HEK293 (cell line): ENCODE results near the gene EVC2.
A peak's percentile ranks its signal among the peaks of the same experiment; 100 is the strongest.

Source experiments
- CTCF ChIA-PET: fragments of 350-600 bp; formaldehyde crosslinking; extraction: SDS; loops from one replicate; lab custom pipeline; 2021; ENCODE audit warnings: antibody characterized with exemption; lab: Yijun Ruan, JAX
- POLR2A ChIA-PET: fragments of 300-600 bp; formaldehyde crosslinking; extraction: SDS; loops from one replicate; lab custom pipeline; 2020; ENCODE audit warnings: antibody characterized with exemption, inconsistent platforms; lab: Yijun Ruan, JAX
- H3K27ac ChIP-seq: fragments of 200-500 bp; sonication (Bioruptor generic); 2 replicates; pipeline ENCODE4 v1.5.1; 2014; ENCODE audit warnings: low read depth, low read length, control low read depth, inconsistent platforms; ENCODE audit errors: extremely low read depth
- H3K36me3 ChIP-seq, 2 experiments: fragments of 200-500 bp in 1 of 2; sonication (Bioruptor generic) in 1 of 2; 1 replicate in 1 of 2; 2 replicates in 1 of 2; pipeline ENCODE4 v1.5.1; 2014 to 2017; ENCODE audit warnings: inconsistent platforms in 2 of 2, low read length in 2 of 2; ENCODE audit not compliant: control insufficient read depth in 2 of 2, insufficient read depth in 1 of 2
- H3K4me1 ChIP-seq: fragments of 200-500 bp; sonication (Bioruptor generic); 2 replicates; pipeline ENCODE4 v1.5.1; 2014; ENCODE audit warnings: mild to moderate bottlenecking, low read length, inconsistent platforms; ENCODE audit not compliant: control insufficient read depth, insufficient read depth
- H3K4me3 ChIP-seq: 2 replicates; pipeline ENCODE4 v1.5.1; 2011; ENCODE audit warnings: low read depth, mild to moderate bottlenecking, control low read depth, low read length, moderate library complexity
- H3K9me3 ChIP-seq: fragments of 200-500 bp; sonication (Bioruptor generic); 2 replicates; pipeline ENCODE4 v1.5.1; 2014; ENCODE audit warnings: low read depth, low read length, inconsistent platforms; ENCODE audit not compliant: control insufficient read depth, insufficient read depth
- IKZF3 ChIP-seq: fragments of 450-650 bp; IDR thresholded peaks from 2 replicates; pipeline ENCODE4 v1.5.0; 2018; ENCODE audit warnings: missing biosample characterization, mild to moderate bottlenecking, missing genetic modification characterization, moderate library complexity
- KLF7 ChIP-seq: fragments of 450-650 bp; formaldehyde crosslinking; IDR thresholded peaks from 2 replicates; pipeline ENCODE4 v1.5.1; 2016; ENCODE audit warnings: missing biosample characterization, missing genetic modification characterization, borderline replicate concordance
- SP2 ChIP-seq: fragments of 450-650 bp; formaldehyde crosslinking; IDR thresholded peaks from 2 replicates; pipeline ENCODE4 v1.5.1; 2016; ENCODE audit warnings: missing biosample characterization, missing genetic modification characterization
- ZBTB20 ChIP-seq: fragments of 450-650 bp; formaldehyde crosslinking; IDR thresholded peaks from 2 replicates; pipeline ENCODE4 v1.5.1; 2016; ENCODE audit warnings: missing biosample characterization, missing genetic modification characterization
- ZNF146 ChIP-seq: fragments of 450-650 bp; formaldehyde crosslinking; IDR thresholded peaks from 2 replicates; pipeline ENCODE4 v1.5.1; 2016; ENCODE audit warnings: missing biosample characterization, missing genetic modification characterization
- ZNF157 ChIP-seq: fragments of 450-650 bp; formaldehyde crosslinking; IDR thresholded peaks from 2 replicates; pipeline ENCODE4 v1.5.1; 2016; ENCODE audit warnings: missing biosample characterization, missing genetic modification characterization
- ZNF174 ChIP-seq: fragments of 450-650 bp; formaldehyde crosslinking; IDR thresholded peaks from 2 replicates; pipeline ENCODE4 v1.5.0; 2017; ENCODE audit warnings: missing biosample characterization, mild to moderate bottlenecking, missing genetic modification characterization
- ZNF239 ChIP-seq: fragments of 450-650 bp; formaldehyde crosslinking; IDR thresholded peaks from 2 replicates; pipeline ENCODE4 v1.5.1; 2016; ENCODE audit warnings: missing biosample characterization, missing genetic modification characterization
- ZNF341 ChIP-seq: fragments of 450-650 bp; formaldehyde crosslinking; IDR thresholded peaks from 2 replicates; pipeline ENCODE4; 2016; ENCODE audit warnings: low read depth, missing biosample characterization, missing genetic modification characterization
- ZNF394 ChIP-seq: fragments of 450-650 bp; formaldehyde crosslinking; IDR thresholded peaks from 2 replicates; pipeline ENCODE4 v1.5.1; 2016; ENCODE audit warnings: missing biosample characterization, missing genetic modification characterization, mild to moderate bottlenecking, moderate library complexity, borderline replicate concordance
- ZXDB ChIP-seq: fragments of 450-650 bp; formaldehyde crosslinking; IDR thresholded peaks from 2 replicates; pipeline ENCODE4 v1.5.1; 2016; ENCODE audit warnings: missing biosample characterization, missing genetic modification characterization
- TF ChIP-seq, protein P1 (sequence below): fragments of 450-650 bp; formaldehyde crosslinking; IDR thresholded peaks from 2 replicates; pipeline ENCODE4 v1.5.1; 2016; ENCODE audit warnings: missing biosample characterization, missing genetic modification characterization
- TF ChIP-seq, protein P2 (sequence below): fragments of 450-650 bp; formaldehyde crosslinking; IDR thresholded peaks from 2 replicates; pipeline ENCODE4 v1.5.1; 2016; ENCODE audit warnings: missing biosample characterization, missing genetic modification characterization
- TF ChIP-seq, protein P3 (sequence below): fragments of 450-650 bp; formaldehyde crosslinking; optimal IDR thresholded peaks from 2 replicates; pipeline ENCODE3; 2016; ENCODE audit warnings: missing biosample characterization, mild to moderate bottlenecking, missing genetic modification characterization
- TF ChIP-seq, protein P4 (sequence below): fragments of 450-650 bp; formaldehyde crosslinking; IDR thresholded peaks from 2 replicates; pipeline ENCODE4 v1.5.0; 2017; ENCODE audit warnings: missing biosample characterization, missing genetic modification characterization, borderline replicate concordance

EVC2 gene

DNA sequence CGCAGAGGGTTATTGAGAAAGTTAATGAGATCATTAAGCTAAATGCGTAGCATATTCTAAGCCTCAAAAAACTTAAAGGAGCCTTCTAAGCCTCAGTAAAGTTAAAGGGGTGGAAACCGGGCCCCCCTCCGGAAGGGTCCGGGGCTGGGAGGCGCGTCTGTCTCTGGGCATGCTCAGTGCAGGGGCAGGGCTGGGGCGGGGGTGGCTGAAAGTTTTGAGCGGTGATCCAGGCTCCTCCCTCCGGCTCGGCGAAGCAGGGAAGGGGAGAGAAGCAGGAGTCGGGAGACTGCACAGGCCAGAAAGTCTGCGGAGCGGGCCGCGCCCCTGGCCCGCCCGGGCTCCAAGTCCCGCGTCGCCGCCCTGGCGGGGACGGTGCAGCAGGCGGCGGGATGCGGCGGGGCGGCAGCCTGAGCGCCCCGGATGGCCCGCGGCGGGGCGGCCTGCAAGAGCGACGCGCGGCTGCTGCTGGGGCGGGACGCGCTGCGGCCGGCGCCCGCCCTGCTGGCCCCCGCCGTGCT is 2.7 kb upstream of the EVC2 start, which contains the start of gene EVC:
EVC (plus strand) TSS at position 241 of the 518 bp plus-strand sequence; CDS start at position 421, 180 bp downstream.
- ChIA-PET POLR2A (no interaction called here), CTCF (no interaction called here)
- Histone ChIP-seq H3K4me3 (peak within 1 kb of the TSS; percentile 42), H3K36me3 (peaks cover 0 to 2% of the 10 kb centered on the region in 2 experiments; a peak in 1 of 3 replicates), H3K4me1 (no peaks in the 10 kb centered on the region), H3K9me3 (no peaks in the 10 kb centered on the region), H3K27ac (peak within 1 kb of the TSS; percentile 71; the same call in 1 of the 2 replicates)
- TF ChIP-seq, protein P1, sequence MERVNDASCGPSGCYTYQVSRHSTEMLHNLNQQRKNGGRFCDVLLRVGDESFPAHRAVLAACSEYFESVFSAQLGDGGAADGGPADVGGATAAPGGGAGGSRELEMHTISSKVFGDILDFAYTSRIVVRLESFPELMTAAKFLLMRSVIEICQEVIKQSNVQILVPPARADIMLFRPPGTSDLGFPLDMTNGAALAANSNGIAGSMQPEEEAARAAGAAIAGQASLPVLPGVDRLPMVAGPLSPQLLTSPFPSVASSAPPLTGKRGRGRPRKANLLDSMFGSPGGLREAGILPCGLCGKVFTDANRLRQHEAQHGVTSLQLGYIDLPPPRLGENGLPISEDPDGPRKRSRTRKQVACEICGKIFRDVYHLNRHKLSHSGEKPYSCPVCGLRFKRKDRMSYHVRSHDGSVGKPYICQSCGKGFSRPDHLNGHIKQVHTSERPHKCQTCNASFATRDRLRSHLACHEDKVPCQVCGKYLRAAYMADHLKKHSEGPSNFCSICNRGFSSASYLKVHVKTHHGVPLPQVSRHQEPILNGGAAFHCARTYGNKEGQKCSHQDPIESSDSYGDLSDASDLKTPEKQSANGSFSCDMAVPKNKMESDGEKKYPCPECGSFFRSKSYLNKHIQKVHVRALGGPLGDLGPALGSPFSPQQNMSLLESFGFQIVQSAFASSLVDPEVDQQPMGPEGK (tag by site-specific recombination): peak; percentile 62
- TF ChIP-seq SP2 (tag by site-specific recombination): peak; percentile 40
- peak; percentile 1; the same call in 1 of the 2 replicates for TF ChIP-seq ZBTB20
- no peak for TF ChIP-seq KLF7 (tag by site-specific recombination)
- TF ChIP-seq, protein P2, sequence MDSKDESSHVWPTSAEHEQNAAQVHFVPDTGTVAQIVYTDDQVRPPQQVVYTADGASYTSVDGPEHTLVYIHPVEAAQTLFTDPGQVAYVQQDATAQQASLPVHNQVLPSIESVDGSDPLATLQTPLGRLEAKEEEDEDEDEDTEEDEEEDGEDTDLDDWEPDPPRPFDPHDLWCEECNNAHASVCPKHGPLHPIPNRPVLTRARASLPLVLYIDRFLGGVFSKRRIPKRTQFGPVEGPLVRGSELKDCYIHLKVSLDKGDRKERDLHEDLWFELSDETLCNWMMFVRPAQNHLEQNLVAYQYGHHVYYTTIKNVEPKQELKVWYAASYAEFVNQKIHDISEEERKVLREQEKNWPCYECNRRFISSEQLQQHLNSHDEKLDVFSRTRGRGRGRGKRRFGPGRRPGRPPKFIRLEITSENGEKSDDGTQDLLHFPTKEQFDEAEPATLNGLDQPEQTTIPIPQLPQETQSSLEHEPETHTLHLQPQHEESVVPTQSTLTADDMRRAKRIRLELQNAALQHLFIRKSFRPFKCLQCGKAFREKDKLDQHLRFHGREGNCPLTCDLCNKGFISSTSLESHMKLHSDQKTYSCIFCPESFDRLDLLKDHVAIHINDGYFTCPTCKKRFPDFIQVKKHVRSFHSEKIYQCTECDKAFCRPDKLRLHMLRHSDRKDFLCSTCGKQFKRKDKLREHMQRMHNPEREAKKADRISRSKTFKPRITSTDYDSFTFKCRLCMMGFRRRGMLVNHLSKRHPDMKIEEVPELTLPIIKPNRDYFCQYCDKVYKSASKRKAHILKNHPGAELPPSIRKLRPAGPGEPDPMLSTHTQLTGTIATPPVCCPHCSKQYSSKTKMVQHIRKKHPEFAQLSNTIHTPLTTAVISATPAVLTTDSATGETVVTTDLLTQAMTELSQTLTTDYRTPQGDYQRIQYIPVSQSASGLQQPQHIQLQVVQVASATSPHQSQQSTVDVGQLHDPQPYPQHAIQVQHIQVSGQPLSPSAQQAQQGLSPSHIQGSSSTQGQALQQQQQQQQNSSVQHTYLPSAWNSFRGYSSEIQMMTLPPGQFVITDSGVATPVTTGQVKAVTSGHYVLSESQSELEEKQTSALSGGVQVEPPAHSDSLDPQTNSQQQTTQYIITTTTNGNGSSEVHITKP (tag by site-specific recombination): peak; percentile 91
- TF ChIP-seq, protein P3, sequence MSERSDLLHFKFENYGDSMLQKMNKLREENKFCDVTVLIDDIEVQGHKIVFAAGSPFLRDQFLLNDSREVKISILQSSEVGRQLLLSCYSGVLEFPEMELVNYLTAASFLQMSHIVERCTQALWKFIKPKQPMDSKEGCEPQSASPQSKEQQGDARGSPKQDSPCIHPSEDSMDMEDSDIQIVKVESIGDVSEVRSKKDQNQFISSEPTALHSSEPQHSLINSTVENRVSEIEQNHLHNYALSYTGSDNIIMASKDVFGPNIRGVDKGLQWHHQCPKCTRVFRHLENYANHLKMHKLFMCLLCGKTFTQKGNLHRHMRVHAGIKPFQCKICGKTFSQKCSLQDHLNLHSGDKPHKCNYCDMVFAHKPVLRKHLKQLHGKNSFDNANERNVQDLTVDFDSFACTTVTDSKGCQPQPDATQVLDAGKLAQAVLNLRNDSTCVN (tag by site-specific recombination): peak; percentile 30
- no peak for TF ChIP-seq ZNF239
- peak; percentile 34; the same call in 1 of the 2 replicates for TF ChIP-seq ZXDB (tag by site-specific recombination)
- no peak for TF ChIP-seq ZNF157 (tag by site-specific recombination)
- no peak for TF ChIP-seq ZNF174 (tag by site-specific recombination)
- TF ChIP-seq IKZF3 (tag by site-specific recombination): peak; percentile 56; the same call in 1 of the 2 replicates
- TF ChIP-seq ZNF146 (tag by site-specific recombination): no peak
- TF ChIP-seq, protein P4, sequence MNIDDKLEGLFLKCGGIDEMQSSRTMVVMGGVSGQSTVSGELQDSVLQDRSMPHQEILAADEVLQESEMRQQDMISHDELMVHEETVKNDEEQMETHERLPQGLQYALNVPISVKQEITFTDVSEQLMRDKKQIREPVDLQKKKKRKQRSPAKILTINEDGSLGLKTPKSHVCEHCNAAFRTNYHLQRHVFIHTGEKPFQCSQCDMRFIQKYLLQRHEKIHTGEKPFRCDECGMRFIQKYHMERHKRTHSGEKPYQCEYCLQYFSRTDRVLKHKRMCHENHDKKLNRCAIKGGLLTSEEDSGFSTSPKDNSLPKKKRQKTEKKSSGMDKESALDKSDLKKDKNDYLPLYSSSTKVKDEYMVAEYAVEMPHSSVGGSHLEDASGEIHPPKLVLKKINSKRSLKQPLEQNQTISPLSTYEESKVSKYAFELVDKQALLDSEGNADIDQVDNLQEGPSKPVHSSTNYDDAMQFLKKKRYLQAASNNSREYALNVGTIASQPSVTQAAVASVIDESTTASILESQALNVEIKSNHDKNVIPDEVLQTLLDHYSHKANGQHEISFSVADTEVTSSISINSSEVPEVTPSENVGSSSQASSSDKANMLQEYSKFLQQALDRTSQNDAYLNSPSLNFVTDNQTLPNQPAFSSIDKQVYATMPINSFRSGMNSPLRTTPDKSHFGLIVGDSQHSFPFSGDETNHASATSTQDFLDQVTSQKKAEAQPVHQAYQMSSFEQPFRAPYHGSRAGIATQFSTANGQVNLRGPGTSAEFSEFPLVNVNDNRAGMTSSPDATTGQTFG (tag by site-specific recombination): no peak
- no peak for TF ChIP-seq ZNF394 (tag by site-specific recombination)
- TF ChIP-seq ZNF341 (tag by site-specific recombination): peak; percentile 92
